ENCODE data around the gene DENND2A.
"Not testable (repeated sequence)": the region's sequence is repeated elsewhere in the genome, so short reads cannot be mapped to it uniquely, and the experiment has no call there.

Gene DENND2A

GRCh38 chr7:140673063-140673773 is 32.6 kb upstream of the DENND2A start:
- DNase-seq (ENCODE audit: low read depth), result peak; percentile 39

- DNase-seq (ENCODE audit: low read depth), result peak; percentile 42
Measured at GRCh38 chr7:140672382-140673062, 31.9 kb upstream of the DENND2A start, which contains the start of gene ADCK2. Gene ADCK2, plus strand, starts transcription at chr7:140672945. Its CDS starts 386 bp downstream, at chr7:140673331.

- DNase-seq (ENCODE audit: low read depth), result no peak
Measured at GRCh38 chr7:140671966-140672365, 31.4 kb upstream of the DENND2A start.

- no peak for DNase-seq (ENCODE audit: low read depth)
Measured at GRCh38 chr7:140670343-140670935, 29.8 kb upstream of the DENND2A start.

- not testable (repeated sequence) for DNase-seq (ENCODE audit: low read depth)
Measured at GRCh38 chr7:140669862-140670261, 29.2 kb upstream of the DENND2A start.

GRCh38 chr7:140669352-140669751 is 28.7 kb upstream of the DENND2A start:
- no peak for DNase-seq (ENCODE audit: low read depth)

- DNase-seq (ENCODE audit: low read depth), result no peak
Measured at GRCh38 chr7:140668641-140669040, 28.0 kb upstream of the DENND2A start.

- no peak for DNase-seq (ENCODE audit: low read depth)
Measured at GRCh38 chr7:140667476-140667875, 26.9 kb upstream of the DENND2A start.

GRCh38 chr7:140662938-140663337 is 22.3 kb upstream of the DENND2A start:
- DNase-seq (ENCODE audit: low read depth), result not testable (repeated sequence)

GRCh38 chr7:140661124-140661523 is 20.5 kb upstream of the DENND2A start:
- no peak for DNase-seq (ENCODE audit: low read depth)

GRCh38 chr7:140659856-140660255 is 19.2 kb upstream of the DENND2A start:
- DNase-seq (ENCODE audit: low read depth), result no peak

- DNase-seq (ENCODE audit: low read depth), result no peak
Measured at GRCh38 chr7:140657891-140658290, 17.3 kb upstream of the DENND2A start.

- DNase-seq (ENCODE audit: low read depth), result no peak
Measured at GRCh38 chr7:140656548-140657515, 16.2 kb upstream of the DENND2A start.

GRCh38 chr7:140655511-140656408 is 15.1 kb upstream of the DENND2A start:
- DNase-seq (ENCODE audit: low read depth), result no peak

GRCh38 chr7:140654661-140655060 is 14.0 kb upstream of the DENND2A start:
- no peak for DNase-seq (ENCODE audit: low read depth)

- DNase-seq (ENCODE audit: low read depth), result no peak
Measured at GRCh38 chr7:140654109-140654387, 13.4 kb upstream of the DENND2A start.

- no peak for DNase-seq (ENCODE audit: low read depth)
Measured at GRCh38 chr7:140653319-140654108, 12.9 kb upstream of the DENND2A start.

GRCh38 chr7:140650367-140650766 is 9.8 kb upstream of the DENND2A start:
- DNase-seq (ENCODE audit: low read depth), result no peak

GRCh38 chr7:140649556-140650205 is 9.1 kb upstream of the DENND2A start:
- DNase-seq (ENCODE audit: low read depth), result no peak
